Thyroid gland (tissue), 4 donors: Measurements from ENCODE around the gene GARS1. TPM values are rescaled to one million over a fixed set of nuclear protein-coding genes. Genes with fewer than 3 reads are reported as not detected.

ENCODE experiments used
- DNase-seq, 2 donors: peaks; one replicate each; pipeline ENCODE4 v3.0.0-alpha.2; 2019
- H3K27ac ChIP-seq, 3 donors: fragments of 200-600 bp; sonication (generic); 1 replicate in 2 of 3; 2 replicates in 1 of 3; pipeline ENCODE4 v1.5.1; 2016 to 2019; ENCODE audit warnings: mild to moderate bottlenecking in 1 of 3, moderate library complexity in 1 of 3
- H3K27me3 ChIP-seq: fragments of 200-600 bp; sonication (generic); one replicate; pipeline ENCODE4 v1.5.1; 2019
- H3K36me3 ChIP-seq, 2 donors: fragments of 200-600 bp; sonication (generic); one replicate each; pipeline ENCODE4 v1.5.1; 2016 to 2019
- H3K4me1 ChIP-seq, 2 donors: fragments of 200-600 bp; sonication (generic); one replicate each; pipeline ENCODE4 v1.5.1; 2017 to 2019
- H3K4me3 ChIP-seq, 3 donors: fragments of 200-600 bp; sonication (generic); replicated peaks in 1 of 3; 1 replicate in 2 of 3; 2 replicates in 1 of 3; pipeline ENCODE4 v1.5.1; 2016; ENCODE audit warnings: mild to moderate bottlenecking in 1 of 3
- H3K9me3 ChIP-seq: fragments of 200-600 bp; sonication (generic); one replicate; pipeline ENCODE4 v1.5.1; 2017
- POLR2A ChIP-seq, 2 donors: fragments of 450-650 bp; IDR thresholded peaks; one replicate each; pipeline ENCODE4 v1.6.1; 2017; ENCODE audit warnings: antibody characterized with exemption in 2 of 2, mild to moderate bottlenecking in 2 of 2, moderate library complexity in 1 of 2
- WGBS, 2 donors: methylation state at CpG; one replicate each; pipeline ENCODE4 v1.1.5; 2017; 5-methylcytosine and 5-hydroxymethylcytosine counted together
- intact Hi-C: fragments of 100-400 bp; cut with DNase I; formaldehyde crosslinking; loops from one replicate; pipeline ENCODE4 v1.15.1; 2023
- total RNA-seq, 4 donors: library from RNA; depleted of rRNA; stranded (reverse); fragments of >200 nt; gene quantifications; one replicate each; pipeline ENCODE4 v1.2.3, GENCODE V29; 2016
- TF ChIP-seq, protein P1 (sequence below), 6 experiments: fragments of 200-600 bp in 3 of 6; fragments of 450-650 bp in 3 of 6; sonication (generic) in 3 of 6; IDR thresholded peaks; one replicate each; pipeline ENCODE4 v1.5.1; 2016 to 2019; ENCODE audit warnings: antibody characterized with exemption in 6 of 6, mild to moderate bottlenecking in 2 of 6, inconsistent platforms in 1 of 6, moderate library complexity in 1 of 6

The GARS1 gene
- total RNA-seq, 4 donors from 2014 or later, result 59.7 to 79.2 (median 72.9) TPM

DNA sequence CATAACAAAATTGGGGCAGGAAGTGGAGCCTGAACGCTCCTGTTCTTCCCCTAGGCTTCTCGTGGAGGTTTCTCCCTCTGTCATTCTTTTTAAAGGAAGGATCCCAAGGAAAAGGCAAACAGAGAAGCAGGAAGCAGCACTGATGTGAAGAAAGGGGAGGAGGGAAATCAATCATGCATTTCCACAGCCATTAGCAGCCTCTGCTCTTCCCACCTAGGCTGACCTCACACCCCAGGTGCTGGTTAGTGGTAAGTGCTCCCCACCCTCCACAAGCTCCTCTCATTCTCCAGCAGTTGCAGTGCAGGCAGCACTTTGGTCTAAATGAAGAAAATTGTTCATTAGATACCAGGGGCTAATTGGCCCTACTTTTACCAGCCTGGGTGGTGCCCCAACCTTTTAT, 85.0 kb downstream of the GARS1 start:
- TF ChIP-seq POLR2A (IDR thresholded peaks at IDR 0.05), result no peak
- TF ChIP-seq, protein P1, sequence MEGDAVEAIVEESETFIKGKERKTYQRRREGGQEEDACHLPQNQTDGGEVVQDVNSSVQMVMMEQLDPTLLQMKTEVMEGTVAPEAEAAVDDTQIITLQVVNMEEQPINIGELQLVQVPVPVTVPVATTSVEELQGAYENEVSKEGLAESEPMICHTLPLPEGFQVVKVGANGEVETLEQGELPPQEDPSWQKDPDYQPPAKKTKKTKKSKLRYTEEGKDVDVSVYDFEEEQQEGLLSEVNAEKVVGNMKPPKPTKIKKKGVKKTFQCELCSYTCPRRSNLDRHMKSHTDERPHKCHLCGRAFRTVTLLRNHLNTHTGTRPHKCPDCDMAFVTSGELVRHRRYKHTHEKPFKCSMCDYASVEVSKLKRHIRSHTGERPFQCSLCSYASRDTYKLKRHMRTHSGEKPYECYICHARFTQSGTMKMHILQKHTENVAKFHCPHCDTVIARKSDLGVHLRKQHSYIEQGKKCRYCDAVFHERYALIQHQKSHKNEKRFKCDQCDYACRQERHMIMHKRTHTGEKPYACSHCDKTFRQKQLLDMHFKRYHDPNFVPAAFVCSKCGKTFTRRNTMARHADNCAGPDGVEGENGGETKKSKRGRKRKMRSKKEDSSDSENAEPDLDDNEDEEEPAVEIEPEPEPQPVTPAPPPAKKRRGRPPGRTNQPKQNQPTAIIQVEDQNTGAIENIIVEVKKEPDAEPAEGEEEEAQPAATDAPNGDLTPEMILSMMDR (IDR thresholded peaks at IDR 0.05), result no peak
- no peak overlapping the region for H3K27ac ChIP-seq
- no peaks in the 10 kb centered on the region for H3K36me3 ChIP-seq
- no peak for DNase-seq
- no peaks in the 10 kb centered on the region for H3K9me3 ChIP-seq
- 3% methylated on average over 2 of the region's 2 CpGs for WGBS, 2 donors
- H3K4me3 ChIP-seq, result no peak overlapping the region
- peaks cover 6 to 16% of the 10 kb centered on the region in 2 donors for H3K4me1 ChIP-seq
- no peaks in the 10 kb centered on the region for H3K27me3 ChIP-seq
- intact Hi-C loops, result no loop called here

DNA sequence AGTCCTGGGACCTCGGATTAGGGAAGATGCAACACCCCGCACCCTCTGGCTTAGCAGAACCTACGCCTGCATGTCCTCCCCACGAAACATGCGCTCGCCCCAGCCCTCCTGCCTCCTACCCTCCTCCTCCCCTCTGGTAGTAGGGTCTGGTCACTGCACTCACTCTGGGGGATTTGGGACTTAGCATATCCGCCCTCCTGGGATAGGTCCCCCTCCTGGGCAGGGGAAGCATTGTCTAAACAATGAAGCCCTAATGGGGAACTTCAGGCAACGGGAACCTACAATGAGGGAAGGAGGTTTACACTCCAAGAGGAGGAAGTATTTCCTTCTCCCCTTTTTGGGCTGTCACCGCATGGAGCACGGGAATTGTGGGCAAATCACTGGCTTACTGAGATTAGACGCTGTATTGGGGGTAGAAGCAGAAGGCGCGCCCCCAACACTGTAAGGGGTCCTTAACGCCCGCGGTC, 86.7 kb downstream of the GARS1 start:
- Histone ChIP-seq H3K27me3 (no peaks in the 10 kb centered on the region), H3K27ac (no peak overlapping the region), H3K4me3 (no peak overlapping the region), H3K4me1 (peaks cover 6 to 16% of the 10 kb centered on the region in 2 donors), H3K36me3 (no peaks in the 10 kb centered on the region), H3K9me3 (no peaks in the 10 kb centered on the region)
- WGBS, 2 donors, result 16 to 35% methylated on average over 9 to 16 of the region's 16 CpGs
- no peak for DNase-seq
- TF ChIP-seq, protein P1 (IDR thresholded peaks at IDR 0.05), result no peak
- no peak for TF ChIP-seq POLR2A (IDR thresholded peaks at IDR 0.05)
- intact Hi-C loops, result no loop called here

DNA sequence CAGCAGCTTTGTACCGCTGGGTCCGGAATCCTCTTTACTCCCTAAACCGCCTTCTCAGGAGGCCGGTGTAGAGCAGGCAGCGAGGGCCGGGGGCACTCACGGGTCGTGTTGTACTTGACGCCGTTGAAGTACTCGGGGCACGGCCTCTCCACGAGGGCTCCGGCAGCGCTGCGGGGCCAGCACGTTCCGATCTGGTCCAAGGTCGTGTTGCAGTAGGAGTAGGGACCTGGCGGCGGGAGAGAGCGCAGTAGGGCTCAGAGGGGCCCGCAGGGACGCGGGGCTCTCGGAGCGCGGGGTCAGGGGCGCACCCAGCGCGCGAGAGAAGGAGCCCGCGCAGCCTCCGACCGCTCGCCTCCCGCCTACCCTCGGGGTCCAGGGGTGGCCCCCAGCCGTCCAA, 87.1 kb downstream of the GARS1 start:
- Histone ChIP-seq H3K4me1 (peaks cover 6 to 16% of the 10 kb centered on the region in 2 donors), H3K9me3 (no peaks in the 10 kb centered on the region), H3K27ac (no peak overlapping the region), H3K36me3 (no peaks in the 10 kb centered on the region), H3K27me3 (no peaks in the 10 kb centered on the region), H3K4me3 (peak overlapping the region in 1 of 3 donors; percentile 14)
- intact Hi-C loops, result no loop called here
- TF ChIP-seq, protein P1 (IDR thresholded peaks at IDR 0.05), result no peak
- TF ChIP-seq POLR2A (IDR thresholded peaks at IDR 0.05), result no peak
- 6 to 10% methylated on average over 2 to 31 of the region's 40 CpGs for WGBS, 2 donors
- DNase-seq, result peak in 1 of 2 donors; percentile 15

DNA sequence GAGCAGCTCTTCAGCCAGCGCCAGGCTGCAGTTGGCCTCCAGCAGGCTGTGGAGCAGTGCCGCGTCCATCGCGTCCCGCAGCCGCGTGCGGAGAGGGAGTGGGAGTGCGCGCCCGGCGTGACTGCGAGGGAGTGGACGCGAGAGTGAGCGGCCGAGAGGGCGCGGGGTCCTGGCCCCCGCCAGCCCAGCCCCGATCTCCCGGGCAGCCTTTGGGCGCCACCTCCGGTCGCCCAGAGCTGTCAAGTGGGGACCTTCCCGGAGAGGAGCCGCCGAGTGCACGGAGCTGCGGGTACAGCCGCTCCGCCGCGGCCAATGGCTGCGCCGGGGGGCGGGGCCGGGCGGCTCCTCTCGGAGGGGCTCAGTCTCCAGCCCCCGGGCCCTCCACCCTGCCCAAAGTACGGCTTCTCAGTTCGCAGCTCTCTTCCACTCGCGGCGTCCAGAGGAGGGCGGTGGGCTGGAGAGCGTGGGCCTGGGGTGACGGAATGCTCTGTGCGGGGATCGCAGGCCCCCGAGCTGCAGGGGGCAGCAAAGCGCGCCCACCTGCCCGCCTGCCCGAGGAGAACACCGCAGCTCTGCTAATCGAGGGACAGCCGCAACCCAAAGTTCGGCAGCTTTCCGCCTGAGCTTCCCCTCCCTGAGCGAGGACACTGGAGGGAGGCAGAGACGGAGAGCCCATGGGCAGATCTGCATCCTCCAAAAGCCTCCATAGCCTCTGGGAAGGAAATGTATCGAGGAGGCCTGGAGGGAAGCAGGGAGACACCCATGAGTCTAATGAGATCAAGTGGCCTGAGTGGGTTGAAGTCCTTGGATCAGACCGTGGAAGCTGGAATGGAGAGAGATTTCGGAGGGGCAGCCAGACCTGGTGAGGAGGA, 87.8 kb downstream of the GARS1 start, which contains the start of gene CRHR2:
Gene CRHR2, minus strand, starts transcription at position 245 of the 872 bp plus-strand sequence. Its CDS starts 176 bp downstream, at position 69.
- Histone ChIP-seq H3K4me3 (peak within 1 kb of the TSS in 1 of 3 donors; percentile 14), H3K9me3 (no peaks in the 10 kb centered on the region), H3K4me1 (peaks cover 6 to 16% of the 10 kb centered on the region in 2 donors), H3K27me3 (no peaks in the 10 kb centered on the region), H3K36me3 (no peaks in the 10 kb centered on the region), H3K27ac (no peak within 1 kb of the TSS)
- 8 to 37% methylated on average over 9 to 42 of the region's 67 CpGs for WGBS, 2 donors
- intact Hi-C loops, result no loop called here
- no peak for TF ChIP-seq POLR2A (IDR thresholded peaks at IDR 0.05)
- TF ChIP-seq, protein P1 (IDR thresholded peaks at IDR 0.05), result peak in 2 of 6 experiments; percentile 19 to 23
- DNase-seq, result peak; percentile 24

DNA sequence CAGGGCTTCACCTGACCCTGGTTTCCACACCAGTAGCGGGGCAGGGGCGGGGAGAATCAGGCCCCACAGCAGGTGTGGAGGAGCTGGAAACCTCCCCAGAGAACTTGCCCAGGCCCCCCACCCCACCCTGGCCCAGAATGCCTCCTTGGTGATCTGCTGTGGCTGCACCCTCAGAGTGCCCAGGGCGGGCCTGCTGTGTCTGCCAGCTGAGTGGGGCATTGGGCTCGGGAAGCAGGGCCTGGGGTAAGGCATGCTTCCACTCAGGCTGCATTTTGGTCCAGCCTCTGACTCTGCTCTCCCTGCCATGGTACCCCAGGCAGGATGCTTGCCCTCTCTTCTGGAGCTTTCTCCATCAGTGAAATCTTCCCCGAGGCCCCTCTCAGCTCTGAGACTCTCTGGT, 88.6 kb downstream of the GARS1 start:
- no peak overlapping the region for H3K4me3 ChIP-seq
- no peaks in the 10 kb centered on the region for H3K36me3 ChIP-seq
- DNase-seq, result no peak
- intact Hi-C loops, result no loop called here
- peaks cover 6 to 16% of the 10 kb centered on the region in 2 donors for H3K4me1 ChIP-seq
- no peak for TF ChIP-seq POLR2A (IDR thresholded peaks at IDR 0.05)
- TF ChIP-seq, protein P1 (IDR thresholded peaks at IDR 0.05), result no peak
- H3K27ac ChIP-seq, result no peak overlapping the region
- WGBS, 2 donors, result 92 to 97% methylated on average over 3 of the region's 5 CpGs
- no peaks in the 10 kb centered on the region for H3K27me3 ChIP-seq
- no peaks in the 10 kb centered on the region for H3K9me3 ChIP-seq
